Muscle of leg (tissue), 11 donors: Measurements from ENCODE around the gene RNASET2. TPM values are rescaled to one million over a fixed set of nuclear protein-coding genes. Genes with fewer than 3 reads are reported as not detected.
"Not testable (repeated sequence)": the region's sequence is repeated elsewhere in the genome, so short reads cannot be mapped to it uniquely, and the experiment has no call there.

Experiments
- DNase-seq: peaks from one replicate; pipeline ENCODE4 v3.0.0; 2013
- H3K27ac ChIP-seq: one replicate; pipeline ENCODE4 v1.5.1; 2013; ENCODE audit warnings: mild to moderate bottlenecking, low read length, control low read depth
- H3K27me3 ChIP-seq: one replicate; pipeline ENCODE4 v1.6.1; 2013; ENCODE audit warnings: low read length; ENCODE audit not compliant: control insufficient read depth, insufficient read depth
- H3K36me3 ChIP-seq: one replicate; pipeline ENCODE4 v1.6.1; 2013; ENCODE audit warnings: low read length; ENCODE audit not compliant: control insufficient read depth, insufficient read depth
- H3K4me1 ChIP-seq: one replicate; pipeline ENCODE4 v1.6.1; 2013; ENCODE audit warnings: low read length; ENCODE audit not compliant: control insufficient read depth, insufficient read depth
- H3K4me3 ChIP-seq: one replicate; pipeline ENCODE4 v1.5.1; 2013; ENCODE audit warnings: low read length, control low read depth
- H3K9me3 ChIP-seq: replicated peaks from 2 replicates; pipeline ENCODE4 v1.6.1; 2013; ENCODE audit warnings: low read depth, low read length; ENCODE audit not compliant: control insufficient read depth
- WGBS: methylation state at CpG from one replicate; pipeline ENCODE4 v1.1.5; 2013; ENCODE audit warnings: missing lambda C conversion rate; ENCODE audit not compliant: insufficient coverage; 5-methylcytosine and 5-hydroxymethylcytosine counted together
- polyA plus RNA-seq, 8 donors: library from polyadenylated mRNA; unstranded; fragments of 120-200 nt; gene quantifications; one replicate each; pipeline versions ENCODE4 v1.2.1 to v1.2.3, GENCODE V29; 2013; ENCODE audit warnings: inconsistent platforms in 1 of 8, low replicate concordance in 1 of 8; ENCODE audit not compliant: insufficient read length in 8 of 8, insufficient read depth in 1 of 8
- total RNA-seq: library from RNA; stranded (reverse); fragments of 120-200 nt; gene quantifications from one replicate; pipeline ENCODE4 v1.2.4, GENCODE V29; 2013

The RNASET2 gene
- total and polyA plus RNA-seq, 9 donors = 15.4 to 23.8 (median 17.9) TPM

DNA sequence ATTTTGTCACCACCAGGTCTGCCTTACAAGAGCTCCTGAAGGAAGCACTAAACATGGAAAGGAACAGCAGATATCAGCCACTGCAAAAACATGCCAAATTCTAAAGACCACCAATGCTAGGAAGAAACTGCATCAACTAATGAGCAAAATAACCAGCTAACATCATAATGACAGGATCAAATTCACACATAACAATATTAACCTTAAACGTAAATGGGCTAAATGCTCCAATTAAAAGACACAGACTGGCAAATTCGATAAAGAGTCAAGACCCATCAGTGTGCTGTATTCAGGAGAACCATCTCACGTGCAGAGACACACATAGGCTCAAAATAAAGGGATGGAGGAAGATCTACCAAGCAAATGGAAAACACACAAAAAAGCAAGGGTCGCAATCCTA is 69.6 kb downstream of the RNASET2 start:
- not testable (repeated sequence) for H3K9me3 ChIP-seq, H3K36me3 ChIP-seq, H3K4me3 ChIP-seq, DNase-seq, H3K27ac ChIP-seq, H3K27me3 ChIP-seq, H3K4me1 ChIP-seq
- no CpG with 5 or more reads among the region's 4 CpGs for WGBS

DNA sequence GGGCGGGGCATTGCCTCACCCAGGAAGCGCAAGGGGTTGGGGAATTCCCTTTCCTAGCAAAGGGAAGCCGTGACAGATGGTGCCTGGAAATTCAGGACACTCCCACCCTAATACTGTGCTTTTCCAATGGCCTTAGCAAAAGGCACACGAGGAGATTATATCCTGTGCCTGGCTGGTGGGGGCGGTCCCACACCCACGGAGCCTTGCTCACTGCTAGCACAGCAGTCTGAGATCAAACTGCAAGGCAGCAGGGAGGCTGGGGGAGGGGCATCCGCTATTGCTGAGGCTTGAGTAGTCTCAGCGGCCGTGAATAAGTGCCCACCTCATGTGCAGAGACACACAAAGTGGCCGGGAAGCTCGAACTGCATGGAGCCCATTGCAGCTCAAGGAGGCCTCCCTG is 71.4 kb downstream of the RNASET2 start:
- H3K4me3 ChIP-seq = not testable (repeated sequence)

DNA sequence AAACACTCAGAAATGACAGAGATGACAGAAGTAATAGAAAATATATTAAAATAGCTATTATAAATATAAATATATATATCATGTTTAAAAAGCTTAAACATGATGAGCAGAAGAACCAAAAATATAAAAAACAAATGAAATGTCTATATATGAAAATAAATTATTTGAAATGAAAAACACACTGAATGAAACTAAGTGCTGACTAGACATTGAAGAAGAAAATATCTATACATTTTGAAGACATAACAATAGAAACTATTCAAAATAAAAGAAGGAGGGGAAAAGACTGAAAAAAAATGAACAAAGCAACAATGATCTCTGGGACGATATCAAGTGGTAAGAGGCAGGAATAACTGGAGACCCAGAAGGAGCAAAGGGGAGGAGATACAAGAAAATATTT is 76.8 kb downstream of the RNASET2 start:
- no peaks in the 10 kb centered on the region for H3K36me3 ChIP-seq
- peaks cover 7% of the 10 kb centered on the region for H3K9me3 ChIP-seq
- no peak for DNase-seq
- no peak overlapping the region for H3K4me3 ChIP-seq
- H3K27me3 ChIP-seq = peaks cover 3% of the 10 kb centered on the region
- no CpG with 5 or more reads among the region's 1 CpG for WGBS
- no peaks in the 10 kb centered on the region for H3K4me1 ChIP-seq
- no peak overlapping the region for H3K27ac ChIP-seq

More for the DNA sequence above, 71.4 kb downstream of the RNASET2 start:
- not testable (repeated sequence) for H3K36me3 ChIP-seq, DNase-seq, H3K9me3 ChIP-seq, H3K27ac ChIP-seq, H3K4me1 ChIP-seq, H3K27me3 ChIP-seq
- 83% methylated on average over 8 of the region's 11 CpGs for WGBS

Other genes starting within 250 kb of the RNASET2 start
- 11.4 TPM for gene CEP43, start 42.8 kb upstream of the RNASET2 start, total RNA-seq
- 10 to 100 TPM in 7 of 8 donors, 1 to 10 TPM in 1; 9.4 to 21.5 (median 14.5) TPM for gene CEP43, start 42.8 kb upstream of the RNASET2 start, polyA plus RNA-seq
- not detected for gene CCR6, start 166.5 kb upstream of the RNASET2 start, total RNA-seq
- under 1 TPM in 2 of 8 donors, not detected in 6; 0.11 to 0.76 TPM for gene CCR6, start 166.5 kb upstream of the RNASET2 start, polyA plus RNA-seq
- gene GPR31, start 201.4 kb upstream of the RNASET2 start, total RNA-seq = not detected
- gene GPR31, start 201.4 kb upstream of the RNASET2 start, polyA plus RNA-seq = not detected